Activated T-cell treated with anti-CD3 and anti-CD28 coated beads for 24 hours (primary cell): Measurements from ENCODE around the gene CAND2.

ENCODE experiments used
- DNase-seq: peaks from one replicate; pipeline ENCODE4 v3.0.0-alpha.2; 2020; ENCODE audit warnings: low read depth

Gene CAND2

GRCh38 chr3:12796171-12797123, at the start of gene CAND2:
TSS of gene CAND2 (plus strand) at chr3:12796680. CDS start at chr3:12796721, 41 bp downstream.
- DNase-seq: no peak

DNA sequence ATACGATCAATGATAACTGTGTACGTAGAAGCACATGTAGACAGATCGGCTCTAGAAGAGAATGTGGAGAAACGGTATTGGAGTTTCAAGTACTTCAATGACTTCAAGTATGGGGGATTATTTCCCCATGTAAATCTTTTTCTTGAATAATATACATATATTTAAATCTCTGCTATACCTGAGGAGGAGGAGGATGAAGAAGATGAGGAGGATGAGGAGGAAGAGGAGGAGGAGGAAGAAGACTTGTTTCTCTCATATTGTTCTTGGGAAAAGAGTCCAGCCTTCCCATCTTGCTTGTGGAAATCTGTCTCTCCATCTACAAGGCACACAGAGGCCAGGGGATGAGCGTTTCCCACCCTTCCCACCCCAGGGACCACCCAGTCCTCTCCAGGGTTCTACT, 48.0 kb upstream of the CAND2 start:
- DNase-seq: no peak

- no peak for DNase-seq
Observed at GRCh38 chr3:12750223-12750622, 46.3 kb upstream of the CAND2 start.

GRCh38 chr3:12750658-12751071, 45.8 kb upstream of the CAND2 start:
- DNase-seq: peak; percentile 8

DNA sequence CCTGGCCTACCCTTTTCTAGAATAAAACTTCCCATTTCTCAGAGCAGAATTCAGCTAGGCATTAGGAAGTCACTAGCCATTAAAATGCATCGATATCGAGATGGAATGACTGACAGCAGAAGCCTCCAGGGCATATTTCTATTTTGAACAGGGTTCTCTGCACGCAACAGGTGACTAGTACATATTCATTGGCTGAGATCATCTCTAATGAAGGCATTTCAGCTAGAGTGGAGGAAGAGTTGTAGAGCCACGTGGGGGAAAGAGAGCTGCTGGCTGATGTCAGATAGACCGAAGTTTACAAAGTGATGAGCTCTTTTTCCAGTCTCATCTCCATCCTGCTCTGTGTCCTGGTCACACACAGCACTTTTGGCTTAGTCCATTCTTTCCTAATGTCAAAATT, 44.9 kb upstream of the CAND2 start:
- no peak for DNase-seq

GRCh38 chr3:12752102-12752501, 44.4 kb upstream of the CAND2 start:
- no peak for DNase-seq

DNA sequence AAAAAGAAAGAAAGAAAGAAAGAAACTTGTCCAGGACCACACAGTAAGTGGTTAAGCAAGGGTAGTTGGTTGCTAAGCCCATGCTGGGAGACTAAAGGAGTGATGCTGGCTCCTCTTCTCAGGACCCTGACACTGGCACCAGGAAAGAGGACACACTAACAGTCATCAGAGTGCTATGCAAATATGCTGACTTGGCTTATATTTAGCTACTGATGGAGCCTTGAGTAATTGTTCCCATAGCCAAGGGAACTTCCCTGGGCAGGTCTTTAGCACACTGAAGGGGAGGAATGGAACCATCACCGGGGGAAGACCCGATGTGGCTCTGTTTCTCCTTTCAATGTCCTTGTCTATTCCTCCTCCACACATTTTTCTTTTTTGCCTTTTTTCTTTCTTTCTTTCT, 43.7 kb upstream of the CAND2 start:
- no peak for DNase-seq

- DNase-seq: no peak
Observed at GRCh38 chr3:12753275-12754028, 43.0 kb upstream of the CAND2 start.

DNA sequence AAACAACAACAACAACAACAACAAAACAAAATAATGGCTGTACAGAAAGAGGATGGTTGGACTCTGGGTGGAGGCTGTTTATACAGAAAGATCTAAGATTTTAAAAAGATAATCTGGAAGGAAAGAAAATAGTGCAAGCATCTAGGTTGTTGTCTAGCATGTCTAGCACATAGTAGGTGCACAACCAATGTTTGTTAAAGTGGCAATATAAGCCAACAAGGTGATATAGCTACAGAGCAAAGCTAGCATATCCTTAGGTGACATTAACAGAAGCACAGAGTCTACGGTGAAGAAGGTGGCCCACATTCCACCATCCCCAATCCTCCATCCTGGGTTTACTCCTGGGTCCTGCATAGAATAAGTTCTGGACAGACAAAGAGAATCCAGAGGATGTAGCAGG, 42.2 kb upstream of the CAND2 start:
- DNase-seq: no peak

DNA sequence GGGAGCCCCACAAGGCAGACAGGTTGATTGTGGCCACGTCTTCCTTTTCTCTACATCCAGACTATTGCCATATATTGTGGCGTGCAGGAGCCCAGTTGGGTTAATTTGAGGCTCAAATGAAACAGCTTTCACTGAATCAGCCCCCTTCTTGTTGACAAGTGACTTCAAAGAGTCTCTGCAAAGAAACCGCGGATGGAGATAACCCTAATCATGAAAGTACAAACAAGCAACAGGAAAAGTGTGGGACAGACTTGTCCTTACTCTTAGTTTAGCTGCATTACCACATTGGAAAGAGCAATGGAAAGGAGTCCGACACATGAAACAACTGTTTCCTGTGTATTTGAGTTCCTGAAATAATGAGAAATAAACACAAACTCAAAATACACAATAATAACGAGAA, 40.7 kb upstream of the CAND2 start:
- no peak for DNase-seq

DNA sequence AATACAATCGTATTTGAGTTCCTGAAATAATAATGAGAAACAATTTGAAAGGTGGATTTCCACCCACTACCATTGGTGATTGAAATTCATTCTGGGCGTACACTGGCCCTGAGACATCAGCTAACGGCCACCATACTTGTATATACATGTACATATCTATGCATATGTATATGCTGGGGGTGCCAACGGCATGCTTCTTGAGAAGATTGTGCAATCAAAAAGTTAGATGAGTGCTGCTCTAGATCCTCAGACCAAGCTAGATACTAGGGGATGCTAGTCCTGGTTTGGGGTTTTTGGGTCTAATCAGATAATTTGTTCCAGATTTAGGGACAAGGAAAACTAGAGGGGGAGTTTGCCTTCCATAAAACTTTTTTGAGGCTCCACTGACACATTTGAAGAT, 40.3 kb upstream of the CAND2 start:
- DNase-seq: no peak

GRCh38 chr3:12756635-12757034, 39.8 kb upstream of the CAND2 start:
- DNase-seq: no peak

DNA sequence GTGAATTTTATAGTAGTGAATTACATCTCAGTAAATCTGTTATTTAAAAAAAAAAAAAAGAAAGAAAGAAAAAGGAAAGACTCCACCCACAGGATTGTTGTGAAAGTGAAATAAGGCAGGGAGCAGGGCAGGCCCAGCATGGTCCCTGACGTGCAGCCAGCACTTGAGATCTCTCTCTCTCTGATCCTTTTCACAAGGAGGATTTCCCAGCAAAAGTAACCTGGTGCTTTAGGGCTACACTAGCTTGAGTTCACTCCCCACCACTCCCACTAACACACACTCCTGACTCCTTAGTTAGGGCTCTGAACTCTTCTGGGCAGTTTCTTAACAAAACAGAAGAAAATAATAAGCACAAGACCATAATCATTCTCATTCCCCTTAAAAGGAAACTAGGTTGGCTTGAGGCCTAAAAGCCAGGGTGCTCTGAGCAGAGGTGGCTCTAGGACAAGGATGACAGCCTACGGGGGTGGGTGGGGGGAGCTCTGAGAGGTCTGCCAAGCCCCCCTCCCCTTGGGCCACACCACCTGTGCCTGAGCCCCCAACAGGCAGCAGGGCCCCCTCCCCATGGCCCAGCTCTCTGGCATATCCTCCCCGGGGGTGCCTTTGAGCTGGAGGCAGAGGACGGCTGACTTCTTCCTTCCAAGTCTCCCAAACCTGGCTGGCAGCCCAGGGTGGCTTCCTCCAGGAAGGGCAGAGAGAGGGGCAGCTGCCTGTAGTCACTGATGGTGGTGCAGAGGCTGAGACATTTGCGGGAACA, 38.3 kb upstream of the CAND2 start:
- DNase-seq: no peak

- no peak for DNase-seq
Observed at GRCh38 chr3:12759097-12759679, 37.3 kb upstream of the CAND2 start, which contains the start of gene TMEM40. TSS of gene TMEM40 (minus strand) at chr3:12759259. CDS start at chr3:12749832, 9,427 bp downstream.

GRCh38 chr3:12759693-12760565, 36.6 kb upstream of the CAND2 start:
- no peak for DNase-seq

DNA sequence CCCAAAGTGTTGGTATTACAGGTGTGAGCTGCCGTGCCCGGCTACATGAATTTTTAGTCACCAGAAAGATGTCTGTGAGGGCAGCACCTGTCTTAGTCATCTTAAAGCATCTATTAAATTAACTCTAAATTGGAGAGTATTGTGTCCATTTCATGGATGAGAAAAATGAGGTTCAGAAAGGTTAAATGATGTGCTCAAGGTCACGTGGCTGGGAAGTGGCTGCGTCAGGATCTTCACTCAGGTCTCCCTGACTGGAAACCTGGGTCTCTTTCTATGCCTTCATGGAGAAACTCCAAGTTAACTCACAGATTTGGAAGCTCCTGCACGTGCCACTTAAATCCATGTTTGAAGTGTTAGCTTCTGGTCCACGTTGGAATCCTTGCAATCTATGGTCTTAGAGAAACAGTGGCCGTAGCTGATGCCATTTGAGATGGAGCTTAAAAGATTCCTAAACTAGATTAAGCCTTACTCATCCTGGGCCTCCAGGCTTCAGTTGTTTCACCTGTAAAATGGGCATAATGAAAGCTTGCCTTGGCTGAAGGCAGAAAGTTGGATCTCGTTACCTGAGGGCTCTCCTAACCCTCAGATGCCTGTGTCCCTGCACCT, 32.2 kb upstream of the CAND2 start:
- no peak for DNase-seq

GRCh38 chr3:12766541-12766940, 29.9 kb upstream of the CAND2 start:
- DNase-seq: no peak

DNA sequence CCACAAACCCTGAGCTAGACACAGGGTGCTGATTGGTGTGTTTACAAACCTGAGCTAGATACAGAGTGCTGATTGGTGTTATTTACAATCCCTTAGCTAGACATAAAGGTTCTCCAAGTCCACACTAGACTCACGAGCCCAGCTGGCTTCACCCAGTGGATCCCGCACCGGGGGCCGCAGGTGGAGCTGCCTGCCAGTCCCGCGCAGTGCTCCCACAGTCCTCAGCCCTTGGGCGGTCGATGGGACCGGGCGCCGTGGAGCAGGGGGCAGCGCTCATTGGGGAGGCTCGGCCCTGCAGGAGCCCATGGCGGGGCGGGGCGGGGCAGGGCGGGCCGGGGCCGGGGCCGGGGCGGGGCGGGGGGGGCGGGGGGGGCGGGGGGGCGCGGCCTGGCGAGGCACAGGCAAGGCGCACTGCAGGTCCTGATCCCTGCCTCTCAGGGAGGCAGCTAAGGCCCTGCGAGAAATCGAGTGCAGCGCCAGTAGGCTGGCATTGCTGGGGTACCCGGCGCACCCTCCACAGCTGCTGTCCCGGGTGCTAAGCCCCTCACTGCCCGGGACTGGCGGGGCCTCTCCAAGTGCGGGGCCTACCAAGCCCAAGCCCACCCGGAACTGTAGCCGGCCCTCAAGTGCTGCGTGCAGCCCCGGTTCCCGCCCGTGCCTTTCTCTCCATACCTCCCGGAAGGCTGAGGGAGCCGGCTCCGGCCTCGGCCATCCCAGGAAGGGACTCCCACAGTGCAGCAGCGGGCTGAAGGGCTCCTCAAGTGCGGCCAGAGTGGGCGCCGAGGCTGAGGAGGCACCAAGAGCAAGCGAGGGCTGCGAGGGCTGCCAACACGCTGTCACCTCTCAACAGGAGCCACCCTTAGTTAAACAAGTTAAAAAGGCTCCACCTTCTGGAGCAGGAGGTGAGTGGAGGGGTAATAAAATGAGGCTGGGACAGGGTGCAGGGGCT, 27.6 kb upstream of the CAND2 start:
- no peak for DNase-seq

- DNase-seq: no peak
Observed at GRCh38 chr3:12769761-12770160, 26.7 kb upstream of the CAND2 start.
